GM08714 (cell line): ENCODE measurements around the gene OR1M1.
"Not testable (repeated sequence)": the region's sequence is repeated elsewhere in the genome, so short reads cannot be mapped to it uniquely, and the experiment has no call there.

Experiments
- H3K4me3 ChIP-seq: fragments of 200-500 bp; sonication (Bioruptor generic); 2 replicates; pipeline ENCODE4 v1.5.1; 2014; ENCODE audit warnings: mild to moderate bottlenecking, low read length, inconsistent platforms
- ZNF274 ChIP-seq: IDR thresholded peaks from 2 replicates; pipeline ENCODE4 v1.6.1; 2012; ENCODE audit warnings: mild to moderate bottlenecking, low read depth, low read length

The OR1M1 gene

GRCh38 chr19:9086761-9087160, at the start of gene OR1M1:
Gene OR1M1, plus strand, starts transcription at chr19:9087061. Its CDS starts 6,184 bp downstream, at chr19:9093245.
- no peak within 1 kb of the TSS for H3K4me3 ChIP-seq
- no peak for TF ChIP-seq ZNF274

- no peak overlapping the region for H3K4me3 ChIP-seq
- TF ChIP-seq ZNF274: no peak
Observed at GRCh38 chr19:9037400-9038062, 49.3 kb upstream of the OR1M1 start.

GRCh38 chr19:9039728-9040127, 47.1 kb upstream of the OR1M1 start:
- TF ChIP-seq ZNF274: no peak
- no peak overlapping the region for H3K4me3 ChIP-seq

GRCh38 chr19:9040131-9040530, 46.7 kb upstream of the OR1M1 start:
- no peak overlapping the region for H3K4me3 ChIP-seq
- no peak for TF ChIP-seq ZNF274

- TF ChIP-seq ZNF274: no peak
- H3K4me3 ChIP-seq: no peak overlapping the region
Observed at GRCh38 chr19:9041023-9041422, 45.8 kb upstream of the OR1M1 start.

- H3K4me3 ChIP-seq: no peak overlapping the region
- TF ChIP-seq ZNF274: no peak
Observed at GRCh38 chr19:9043524-9043923, 43.3 kb upstream of the OR1M1 start.

- TF ChIP-seq ZNF274: no peak
- H3K4me3 ChIP-seq: no peak overlapping the region
Observed at GRCh38 chr19:9044449-9044848, 42.4 kb upstream of the OR1M1 start.

- no peak overlapping the region for H3K4me3 ChIP-seq
- TF ChIP-seq ZNF274: no peak
Observed at GRCh38 chr19:9046694-9047093, 40.2 kb upstream of the OR1M1 start.

- H3K4me3 ChIP-seq: no peak overlapping the region
- no peak for TF ChIP-seq ZNF274
Observed at GRCh38 chr19:9052894-9053293, 34.0 kb upstream of the OR1M1 start.

- not testable (repeated sequence) for H3K4me3 ChIP-seq
Observed at GRCh38 chr19:9053674-9054073, 33.2 kb upstream of the OR1M1 start.

- no peak overlapping the region for H3K4me3 ChIP-seq
- no peak for TF ChIP-seq ZNF274
Observed at GRCh38 chr19:9054207-9054606, 32.7 kb upstream of the OR1M1 start.

- no peak for TF ChIP-seq ZNF274
- H3K4me3 ChIP-seq: no peak overlapping the region
Observed at GRCh38 chr19:9054765-9055164, 32.1 kb upstream of the OR1M1 start.

GRCh38 chr19:9056131-9056530, 30.7 kb upstream of the OR1M1 start:
- not testable (repeated sequence) for H3K4me3 ChIP-seq

- no peak for TF ChIP-seq ZNF274
- H3K4me3 ChIP-seq: no peak overlapping the region
Observed at GRCh38 chr19:9057505-9058258, 29.2 kb upstream of the OR1M1 start.

GRCh38 chr19:9058905-9059667, 27.8 kb upstream of the OR1M1 start:
- no peak for TF ChIP-seq ZNF274
- H3K4me3 ChIP-seq: no peak overlapping the region
